NB4 (cell line): Measurements from ENCODE around the gene C10orf71.

Experiments used
- DNase-seq: peaks from one replicate; pipeline ENCODE4 v3.0.0; 2010; ENCODE audit warnings: low read depth
- H3K4me3 ChIP-seq: one replicate; pipeline ENCODE4 v1.5.1; 2011; ENCODE audit warnings: mild to moderate bottlenecking, low read depth, low read length, moderate library complexity
- CTCF ChIP-seq: IDR thresholded peaks from one replicate; pipeline ENCODE4 v1.5.1; 2012; ENCODE audit warnings: low read depth, low read length
- MAX ChIP-seq: IDR thresholded peaks from 2 replicates; pipeline ENCODE4 v1.6.1; 2011; ENCODE audit warnings: low read depth, low read length
- MYC ChIP-seq: IDR thresholded peaks from 2 replicates; pipeline ENCODE4 v1.6.1; 2011; ENCODE audit warnings: low read depth, low read length
- POLR2A ChIP-seq: IDR thresholded peaks from 2 replicates; pipeline ENCODE4 v1.6.1; 2011; ENCODE audit warnings: mild to moderate bottlenecking; ENCODE audit not compliant: insufficient read length; ENCODE audit errors: extremely low read depth

C10orf71 gene

GRCh38 chr10:49349390-49349789 is 50.4 kb downstream of the C10orf71 start:
- no peak for TF ChIP-seq POLR2A
- TF ChIP-seq CTCF = no peak
- no peak for TF ChIP-seq MYC
- TF ChIP-seq MAX = no peak
- DNase-seq = no peak
- no peak overlapping the region for H3K4me3 ChIP-seq

- H3K4me3 ChIP-seq = no peak overlapping the region
- no peak for DNase-seq
- TF ChIP-seq POLR2A (no peak), MYC (no peak), CTCF (no peak), MAX (no peak)
Observed at GRCh38 chr10:49350138-49350537, 51.2 kb downstream of the C10orf71 start.

- H3K4me3 ChIP-seq = no peak overlapping the region
- no peak for TF ChIP-seq CTCF
- no peak for TF ChIP-seq POLR2A
- DNase-seq = peak; percentile 15
Observed at GRCh38 chr10:49350846-49351532, 52.0 kb downstream of the C10orf71 start.

- TF ChIP-seq MAX = no peak
- no peak for TF ChIP-seq POLR2A
- no peak overlapping the region for H3K4me3 ChIP-seq
- no peak for DNase-seq
Observed at GRCh38 chr10:49351669-49352068, 52.7 kb downstream of the C10orf71 start.

GRCh38 chr10:49352323-49352722 is 53.4 kb downstream of the C10orf71 start:
- TF ChIP-seq MAX (no peak), MYC (no peak), CTCF (no peak), POLR2A (no peak)
- no peak for DNase-seq

GRCh38 chr10:49353026-49353894 is 54.3 kb downstream of the C10orf71 start:
- DNase-seq = no peak
- H3K4me3 ChIP-seq = no peak overlapping the region
- TF ChIP-seq MYC (no peak), POLR2A (no peak), CTCF (no peak), MAX (no peak)

More at GRCh38 chr10:49352323-49352722, 53.4 kb downstream of the C10orf71 start:
- no peak overlapping the region for H3K4me3 ChIP-seq
